HepG2 (cell line): ENCODE measurements around the gene KMT2A. TPM values are rescaled to one million over a fixed set of nuclear protein-coding genes. Genes with fewer than 3 reads are reported as not detected.

ENCODE experiments used
- DNMT3B ChIP-seq: conservative IDR thresholded peaks from 2 replicates; pipeline ENCODE4 v1.6.1; 2016; ENCODE audit warnings: missing biosample characterization, control low read depth
- MAFF ChIP-seq: IDR thresholded peaks from 2 replicates; pipeline ENCODE4 v1.6.1; 2011; ENCODE audit warnings: low read depth, low read length, improper control_type of control experiment
- NAIF1 ChIP-seq: sonication (generic); formaldehyde crosslinking; IDR thresholded peaks from 2 replicates; pipeline ENCODE4 v1.5.0; 2020; ENCODE audit warnings: mild to moderate bottlenecking, missing genetic modification reagents, borderline replicate concordance
- PHF21A ChIP-seq: sonication (generic); formaldehyde crosslinking; IDR thresholded peaks from 2 replicates; pipeline ENCODE4 v1.5.0; 2020; ENCODE audit warnings: mild to moderate bottlenecking, missing genetic modification reagents
- SOX13 ChIP-seq, 3 experiments: fragments of 450-650 bp in 1 of 3; sonication (generic) in 1 of 3; formaldehyde crosslinking in 1 of 3; IDR thresholded peaks in 2 of 3; conservative IDR thresholded peaks in 1 of 3; 2 replicates each; pipeline versions ENCODE4 v1.5.0 to v1.6.1; 2016 to 2020; ENCODE audit warnings: antibody characterized with exemption in 1 of 3, mild to moderate bottlenecking in 1 of 3, missing compliant biosample characterization in 1 of 3, missing genetic modification reagents in 1 of 3, moderate library complexity in 1 of 3
- TAF15 ChIP-seq: fragments of 200-400 bp; formaldehyde crosslinking; IDR thresholded peaks from one replicate; pipeline ENCODE4 v1.6.1; 2018; ENCODE audit warnings: mild to moderate bottlenecking, low read depth, low read length; ENCODE audit not compliant: poor library complexity, severe bottlenecking
- ZMYM4 ChIP-seq: sonication (generic); formaldehyde crosslinking; IDR thresholded peaks from 2 replicates; pipeline ENCODE4 v1.8.1; 2023; ENCODE audit warnings: mild to moderate bottlenecking, missing genetic modification reagents
- ZNF253 ChIP-seq: sonication (generic); formaldehyde crosslinking; IDR thresholded peaks from 2 replicates; pipeline ENCODE4 v1.8.0; 2022; ENCODE audit warnings: mild to moderate bottlenecking, missing genetic modification reagents, borderline replicate concordance
- ZNF263 ChIP-seq: sonication (generic); formaldehyde crosslinking; IDR thresholded peaks from 2 replicates; pipeline ENCODE4 v1.4.0; 2020; ENCODE audit warnings: missing genetic modification reagents
- ZNF383 ChIP-seq: sonication (generic); formaldehyde crosslinking; IDR thresholded peaks from 2 replicates; pipeline ENCODE4 v1.4.0; 2020; ENCODE audit warnings: missing genetic modification reagents, mild to moderate bottlenecking, borderline replicate concordance
- ZNF775 ChIP-seq: sonication (generic); formaldehyde crosslinking; IDR thresholded peaks from 2 replicates; pipeline ENCODE4 v1.4.0; 2020; ENCODE audit warnings: missing genetic modification reagents, mild to moderate bottlenecking, moderate library complexity, borderline replicate concordance
- ZNF883 ChIP-seq: sonication (generic); formaldehyde crosslinking; IDR thresholded peaks from 2 replicates; pipeline ENCODE4 v1.5.1; 2020; ENCODE audit warnings: mild to moderate bottlenecking, missing genetic modification reagents; ENCODE audit errors: not compliant biosample characterization
- polyA plus RNA-seq, 8 experiments: library from polyadenylated mRNA; depleted of rRNA in 3 of 8; stranded (reverse) in 7 of 8; unstranded in 1 of 8; fragments of >200 nt; fragmentation: Illumina TruSeq in 4 of 8; extraction: Trizol in 4 of 8; gene quantifications; 2 replicates each; pipeline versions ENCODE4 v1.2.1 to v1.2.3, GENCODE V29; 2011 to 2016; ENCODE audit warnings: low read depth in 4 of 8, missing spikeins in 1 of 8, mixed read lengths in 1 of 8; ENCODE audit not compliant: insufficient read depth in 1 of 8
- total RNA-seq, 5 experiments: library from RNA; depleted of rRNA; stranded (reverse); fragments of >200 nt; fragmentation: Illumina TruSeq; extraction: Trizol; gene quantifications; 2 replicates each; pipeline ENCODE4 v1.2.3, GENCODE V29; 2016; ENCODE audit warnings: low read depth in 1 of 5
- TF ChIP-seq, protein P1 (sequence below): sonication (generic); formaldehyde crosslinking; IDR thresholded peaks from 2 replicates; pipeline ENCODE4 v1.9.0; 2022; ENCODE audit warnings: missing genetic modification reagents, mild to moderate bottlenecking, borderline replicate concordance
- TF ChIP-seq, protein P2 (sequence below): sonication (generic); formaldehyde crosslinking; IDR thresholded peaks from 2 replicates; pipeline ENCODE4 v1.5.0; 2020; ENCODE audit warnings: mild to moderate bottlenecking, missing genetic modification reagents, borderline replicate concordance
- TF ChIP-seq, protein P3 (sequence below): sonication (generic); formaldehyde crosslinking; IDR thresholded peaks from 2 replicates; pipeline ENCODE4 v1.4.0; 2020; ENCODE audit warnings: mild to moderate bottlenecking, missing genetic modification reagents
- TF ChIP-seq, protein P4 (sequence below): sonication (generic); formaldehyde crosslinking; IDR thresholded peaks from 2 replicates; pipeline ENCODE4 v1.5.0; 2020; ENCODE audit warnings: mild to moderate bottlenecking, missing genetic modification reagents

Gene KMT2A
- total and polyA plus RNA-seq, 2 of the 13 experiments (the other 11 are each of a cell fraction or from before 2014, with no cell fraction given), result 12.4 to 20.0 TPM

DNA sequence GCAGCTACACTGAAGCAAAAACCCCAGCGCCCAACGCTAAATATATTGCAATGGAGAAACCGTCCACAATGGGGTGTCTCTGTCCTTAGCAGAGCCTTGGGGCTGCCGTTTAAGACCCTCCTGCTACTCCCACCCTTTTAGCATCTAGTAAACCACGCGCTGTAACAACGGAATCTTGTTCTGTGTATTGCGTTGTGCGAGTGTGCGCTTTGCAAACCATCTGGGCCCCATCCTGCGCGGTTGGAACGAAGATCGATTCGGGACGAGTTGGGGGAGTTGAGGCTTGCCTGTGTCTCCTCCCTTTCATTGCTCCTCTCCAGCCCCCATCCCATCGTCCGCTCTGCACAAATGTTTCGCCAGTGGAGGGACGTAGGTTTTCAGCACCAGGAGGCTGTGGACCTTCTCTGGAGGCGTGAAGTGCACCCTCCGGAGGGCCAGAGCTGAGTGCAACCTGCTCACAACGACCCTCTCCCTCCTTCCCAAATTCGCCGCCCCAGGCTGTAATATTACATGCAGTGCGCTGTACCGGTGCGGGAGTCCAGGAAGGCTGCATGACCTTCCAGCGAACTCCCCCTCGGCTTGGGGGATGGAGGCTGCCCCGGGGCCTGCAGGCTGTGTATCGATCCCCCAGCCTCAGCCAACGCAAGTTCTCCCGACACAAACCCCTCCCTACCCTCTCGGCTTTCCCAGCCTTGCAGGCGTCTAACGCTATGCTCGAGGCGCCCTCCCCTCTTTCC lies 1.6 kb upstream of the KMT2A start (continued):
- TF ChIP-seq DNMT3B (CRISPR knock-in tag) (no peak), NAIF1 (CRISPR knock-in tag) (no peak), ZNF383 (CRISPR knock-in tag) (no peak), ZNF263 (CRISPR knock-in tag) (no peak), ZNF883 (CRISPR knock-in tag) (no peak), PHF21A (CRISPR knock-in tag) (no peak; the same call in 1 of the 2 replicates), MAFF (no peak), SOX13 (IDR thresholded peaks at IDR 0.05) (no peak), SOX13 (CRISPR knock-in tag; conservative IDR thresholded peaks at IDR 0.05 in 1 of 2, IDR thresholded peaks at IDR 0.05 in 1 of 2) (no peak), ZNF253 (no peak), ZNF775 (no peak), ZMYM4 (CRISPR knock-in tag) (0 out of 2 replicates have a peak, but pooled peaks have one; percentile 9), TAF15 (no peak)
- TF ChIP-seq, protein P1, sequence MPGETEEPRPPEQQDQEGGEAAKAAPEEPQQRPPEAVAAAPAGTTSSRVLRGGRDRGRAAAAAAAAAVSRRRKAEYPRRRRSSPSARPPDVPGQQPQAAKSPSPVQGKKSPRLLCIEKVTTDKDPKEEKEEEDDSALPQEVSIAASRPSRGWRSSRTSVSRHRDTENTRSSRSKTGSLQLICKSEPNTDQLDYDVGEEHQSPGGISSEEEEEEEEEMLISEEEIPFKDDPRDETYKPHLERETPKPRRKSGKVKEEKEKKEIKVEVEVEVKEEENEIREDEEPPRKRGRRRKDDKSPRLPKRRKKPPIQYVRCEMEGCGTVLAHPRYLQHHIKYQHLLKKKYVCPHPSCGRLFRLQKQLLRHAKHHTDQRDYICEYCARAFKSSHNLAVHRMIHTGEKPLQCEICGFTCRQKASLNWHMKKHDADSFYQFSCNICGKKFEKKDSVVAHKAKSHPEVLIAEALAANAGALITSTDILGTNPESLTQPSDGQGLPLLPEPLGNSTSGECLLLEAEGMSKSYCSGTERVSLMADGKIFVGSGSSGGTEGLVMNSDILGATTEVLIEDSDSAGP, result peak; percentile 71; the same call in 1 of the 2 replicates
- TF ChIP-seq, protein P2, sequence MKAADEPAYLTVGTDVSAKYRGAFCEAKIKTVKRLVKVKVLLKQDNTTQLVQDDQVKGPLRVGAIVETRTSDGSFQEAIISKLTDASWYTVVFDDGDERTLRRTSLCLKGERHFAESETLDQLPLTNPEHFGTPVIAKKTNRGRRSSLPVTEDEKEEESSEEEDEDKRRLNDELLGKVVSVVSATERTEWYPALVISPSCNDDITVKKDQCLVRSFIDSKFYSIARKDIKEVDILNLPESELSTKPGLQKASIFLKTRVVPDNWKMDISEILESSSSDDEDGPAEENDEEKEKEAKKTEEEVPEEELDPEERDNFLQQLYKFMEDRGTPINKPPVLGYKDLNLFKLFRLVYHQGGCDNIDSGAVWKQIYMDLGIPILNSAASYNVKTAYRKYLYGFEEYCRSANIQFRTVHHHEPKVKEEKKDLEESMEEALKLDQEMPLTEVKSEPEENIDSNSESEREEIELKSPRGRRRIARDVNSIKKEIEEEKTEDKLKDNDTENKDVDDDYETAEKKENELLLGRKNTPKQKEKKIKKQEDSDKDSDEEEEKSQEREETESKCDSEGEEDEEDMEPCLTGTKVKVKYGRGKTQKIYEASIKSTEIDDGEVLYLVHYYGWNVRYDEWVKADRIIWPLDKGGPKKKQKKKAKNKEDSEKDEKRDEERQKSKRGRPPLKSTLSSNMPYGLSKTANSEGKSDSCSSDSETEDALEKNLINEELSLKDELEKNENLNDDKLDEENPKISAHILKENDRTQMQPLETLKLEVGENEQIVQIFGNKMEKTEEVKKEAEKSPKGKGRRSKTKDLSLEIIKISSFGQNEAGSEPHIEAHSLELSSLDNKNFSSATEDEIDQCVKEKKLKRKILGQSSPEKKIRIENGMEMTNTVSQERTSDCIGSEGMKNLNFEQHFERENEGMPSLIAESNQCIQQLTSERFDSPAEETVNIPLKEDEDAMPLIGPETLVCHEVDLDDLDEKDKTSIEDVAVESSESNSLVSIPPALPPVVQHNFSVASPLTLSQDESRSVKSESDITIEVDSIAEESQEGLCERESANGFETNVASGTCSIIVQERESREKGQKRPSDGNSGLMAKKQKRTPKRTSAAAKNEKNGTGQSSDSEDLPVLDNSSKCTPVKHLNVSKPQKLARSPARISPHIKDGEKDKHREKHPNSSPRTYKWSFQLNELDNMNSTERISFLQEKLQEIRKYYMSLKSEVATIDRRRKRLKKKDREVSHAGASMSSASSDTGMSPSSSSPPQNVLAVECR, result peak; percentile 80
- TF ChIP-seq, protein P3, sequence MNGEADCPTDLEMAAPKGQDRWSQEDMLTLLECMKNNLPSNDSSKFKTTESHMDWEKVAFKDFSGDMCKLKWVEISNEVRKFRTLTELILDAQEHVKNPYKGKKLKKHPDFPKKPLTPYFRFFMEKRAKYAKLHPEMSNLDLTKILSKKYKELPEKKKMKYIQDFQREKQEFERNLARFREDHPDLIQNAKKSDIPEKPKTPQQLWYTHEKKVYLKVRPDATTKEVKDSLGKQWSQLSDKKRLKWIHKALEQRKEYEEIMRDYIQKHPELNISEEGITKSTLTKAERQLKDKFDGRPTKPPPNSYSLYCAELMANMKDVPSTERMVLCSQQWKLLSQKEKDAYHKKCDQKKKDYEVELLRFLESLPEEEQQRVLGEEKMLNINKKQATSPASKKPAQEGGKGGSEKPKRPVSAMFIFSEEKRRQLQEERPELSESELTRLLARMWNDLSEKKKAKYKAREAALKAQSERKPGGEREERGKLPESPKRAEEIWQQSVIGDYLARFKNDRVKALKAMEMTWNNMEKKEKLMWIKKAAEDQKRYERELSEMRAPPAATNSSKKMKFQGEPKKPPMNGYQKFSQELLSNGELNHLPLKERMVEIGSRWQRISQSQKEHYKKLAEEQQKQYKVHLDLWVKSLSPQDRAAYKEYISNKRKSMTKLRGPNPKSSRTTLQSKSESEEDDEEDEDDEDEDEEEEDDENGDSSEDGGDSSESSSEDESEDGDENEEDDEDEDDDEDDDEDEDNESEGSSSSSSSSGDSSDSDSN (CRISPR knock-in tag), result peak; percentile 78
- TF ChIP-seq, protein P4, sequence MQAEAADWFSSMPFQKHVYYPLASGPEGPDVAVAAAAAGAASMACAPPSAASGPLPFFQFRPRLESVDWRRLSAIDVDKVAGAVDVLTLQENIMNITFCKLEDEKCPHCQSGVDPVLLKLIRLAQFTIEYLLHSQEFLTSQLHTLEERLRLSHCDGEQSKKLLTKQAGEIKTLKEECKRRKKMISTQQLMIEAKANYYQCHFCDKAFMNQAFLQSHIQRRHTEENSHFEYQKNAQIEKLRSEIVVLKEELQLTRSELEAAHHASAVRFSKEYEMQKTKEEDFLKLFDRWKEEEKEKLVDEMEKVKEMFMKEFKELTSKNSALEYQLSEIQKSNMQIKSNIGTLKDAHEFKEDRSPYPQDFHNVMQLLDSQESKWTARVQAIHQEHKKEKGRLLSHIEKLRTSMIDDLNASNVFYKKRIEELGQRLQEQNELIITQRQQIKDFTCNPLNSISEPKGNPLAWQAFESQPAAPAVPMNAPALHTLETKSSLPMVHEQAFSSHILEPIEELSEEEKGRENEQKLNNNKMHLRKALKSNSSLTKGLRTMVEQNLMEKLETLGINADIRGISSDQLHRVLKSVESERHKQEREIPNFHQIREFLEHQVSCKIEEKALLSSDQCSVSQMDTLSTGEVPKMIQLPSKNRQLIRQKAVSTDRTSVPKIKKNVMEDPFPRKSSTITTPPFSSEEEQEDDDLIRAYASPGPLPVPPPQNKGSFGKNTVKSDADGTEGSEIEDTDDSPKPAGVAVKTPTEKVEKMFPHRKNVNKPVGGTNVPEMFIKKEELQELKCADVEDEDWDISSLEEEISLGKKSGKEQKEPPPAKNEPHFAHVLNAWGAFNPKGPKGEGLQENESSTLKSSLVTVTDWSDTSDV (CRISPR knock-in tag), result 0 out of 2 replicates have a peak, but pooled peaks have one; percentile 57
